K562 (cell line): ENCODE measurements around the gene IL12RB2. TPM values are rescaled to one million over a fixed set of nuclear protein-coding genes. Genes with fewer than 3 reads are reported as not detected.

Experiments used
- ATAC-seq: fragments of 200-7000 bp; cut with Tn5 transposase; 3 replicates; pipeline ENCODE4 v1.9.1; 2020; ENCODE audit warnings: moderate library complexity
- BruUV-seq: library from RNA; stranded (reverse); fragments of 400-500 nt; replicated peaks from 2 replicates; lab custom pipeline; 2021; lab: Mats Ljungman, UMichigan
- CTCF ChIA-PET: fragments of 300-600 bp; formaldehyde crosslinking; extraction: SDS; loops from one replicate; lab custom pipeline; 2021; ENCODE audit warnings: low intra/inter-chr PET ratio; lab: Yijun Ruan, JAX
- POLR2A ChIA-PET: fragments of 300-600, 350-650 bp; sonication (Branson Sonifier 250); formaldehyde crosslinking; extraction: SDS; loops from one replicate; lab custom pipeline; 2021; ENCODE audit warnings: antibody characterized with exemption, inconsistent platforms; lab: Yijun Ruan, JAX
- DNase-seq, 4 experiments: peaks; one replicate each; pipeline versions ENCODE4 v3.0.0 to v3.0.0-alpha.2; 2011 to 2018; ENCODE audit warnings: low spot score in 3 of 4, mixed read lengths in 3 of 4; ENCODE audit errors: extremely low read depth in 1 of 4
- FAIRE-seq: peaks from 2 replicates; lab custom pipeline; 2011; peaks lifted over from hg19 to GRCh38; lab: Jason Lieb, UNC
- H2AFZ ChIP-seq: 2 replicates; pipeline ENCODE4 v1.6.0; 2011; ENCODE audit warnings: low read depth, low read length, control low read depth, inconsistent platforms
- H3K27ac ChIP-seq: fragments of 200-600 bp; 3 replicates; pipeline ENCODE4 v1.8.0; 2011; ENCODE audit warnings: low read depth, mild to moderate bottlenecking, control low read depth, inconsistent platforms, low read length, moderate library complexity, mixed read lengths; ENCODE audit errors: extremely low read depth
- H3K27me3 ChIP-seq, 2 experiments: fragments of 300-600 bp in 1 of 2; 2 replicates in 1 of 2; 3 replicates in 1 of 2; pipeline versions ENCODE4 v1.6.0 to v1.8.0; 2011; ENCODE audit warnings: inconsistent platforms in 2 of 2, low read length in 2 of 2, mild to moderate bottlenecking in 1 of 2, mixed read lengths in 1 of 2, moderate library complexity in 1 of 2; ENCODE audit not compliant: control insufficient read depth in 2 of 2, insufficient read depth in 2 of 2
- H3K36me3 ChIP-seq: fragments of 300-600 bp; 3 replicates; pipeline ENCODE4 v1.8.0; 2011; ENCODE audit warnings: mild to moderate bottlenecking, low read length, inconsistent platforms; ENCODE audit not compliant: control insufficient read depth, insufficient read depth
- H3K4me1 ChIP-seq, 2 experiments: fragments of 200-600 bp in 1 of 2; replicated peaks in 1 of 2; 2 replicates in 1 of 2; 3 replicates in 1 of 2; pipeline versions ENCODE4 v1.5.1 to v1.8.0; 2011; ENCODE audit warnings: inconsistent platforms in 2 of 2, low read length in 2 of 2, mild to moderate bottlenecking in 1 of 2, mixed read lengths in 1 of 2, moderate library complexity in 1 of 2; ENCODE audit not compliant: control insufficient read depth in 2 of 2, insufficient read depth in 2 of 2
- H3K4me2 ChIP-seq: 2 replicates; pipeline ENCODE4 v1.6.1; 2011; ENCODE audit warnings: low read length, control low read depth, inconsistent platforms, mixed read lengths; ENCODE audit not compliant: insufficient read depth
- H3K4me3 ChIP-seq: fragments of 200-600 bp; sonication (generic), shearing (Covaris generic); 2 replicates; pipeline ENCODE4 v1.5.1; 2016; ENCODE audit warnings: control low read depth, inconsistent platforms
- H3K79me2 ChIP-seq: fragments of 200-600 bp; 3 replicates; pipeline ENCODE4 v1.8.0; 2011; ENCODE audit warnings: low read length, inconsistent platforms; ENCODE audit not compliant: control insufficient read depth, insufficient read depth
- H3K9ac ChIP-seq, 2 experiments: 2 replicates each; pipeline versions ENCODE4 v1.6.0 to v1.6.1; 2011; ENCODE audit warnings: low read depth in 2 of 2, low read length in 2 of 2, control low read depth in 1 of 2, inconsistent platforms in 1 of 2, mild to moderate bottlenecking in 1 of 2, mixed read lengths in 1 of 2; ENCODE audit not compliant: insufficient read depth in 1 of 2
- H3K9me1 ChIP-seq: one replicate; pipeline ENCODE4 v1.6.0; 2011; ENCODE audit warnings: inconsistent platforms, mild to moderate bottlenecking, low read length, moderate library complexity; ENCODE audit not compliant: control insufficient read depth, insufficient read depth
- H3K9me3 ChIP-seq: replicated peaks from 2 replicates; pipeline ENCODE4 v1.5.1; 2011; ENCODE audit warnings: low read depth, low read length, inconsistent platforms; ENCODE audit not compliant: control insufficient read depth, insufficient read depth
- H4K20me1 ChIP-seq: replicated peaks from 2 replicates; pipeline ENCODE4 v1.6.1; 2011; ENCODE audit warnings: low read length, inconsistent platforms, mixed read lengths; ENCODE audit not compliant: control insufficient read depth, insufficient read depth
- ATF6 ChIP-seq: sonication (generic); formaldehyde crosslinking; IDR thresholded peaks from 2 replicates; pipeline ENCODE4 v1.4.0; 2020; ENCODE audit warnings: mild to moderate bottlenecking, missing genetic modification reagents
- CBX2 ChIP-seq: fragments of 200-600 bp; sonication (generic); IDR thresholded peaks from one replicate; pipeline ENCODE4 v1.6.1; 2012; ENCODE audit warnings: mild to moderate bottlenecking, low read length, inconsistent platforms; ENCODE audit not compliant: insufficient read depth, poor library complexity, severe bottlenecking
- CTCFL ChIP-seq: IDR thresholded peaks from 2 replicates; pipeline ENCODE4 v1.6.1; 2011; ENCODE audit warnings: borderline replicate concordance, low read depth, mild to moderate bottlenecking, moderate library complexity, low read length; ENCODE audit not compliant: insufficient read depth, poor library complexity, severe bottlenecking
- DMBX1 ChIP-seq: fragments of 250-450 bp; sonication (Bioruptor Pico); IDR thresholded peaks from 2 replicates; pipeline ENCODE4 v1.8.0; 2022; ENCODE audit warnings: inconsistent platforms, mild to moderate bottlenecking, moderate library complexity, borderline replicate concordance
- ETV1 ChIP-seq: fragments of 450-650 bp; conservative IDR thresholded peaks from 2 replicates; pipeline ENCODE4 v1.6.1; 2016; ENCODE audit warnings: missing genetic modification characterization, control low read depth, low read depth, missing compliant biosample characterization
- GTF2F1 ChIP-seq: IDR thresholded peaks from 2 replicates; pipeline ENCODE4 v1.6.1; 2011; ENCODE audit warnings: low read depth, low read length, improper control_type of control experiment
- PCBP2 ChIP-seq: fragments of 200-400 bp; formaldehyde crosslinking; IDR thresholded peaks from 2 replicates; pipeline ENCODE4 v1.6.1; 2018; ENCODE audit warnings: low read length, low read depth, mild to moderate bottlenecking, moderate library complexity; ENCODE audit not compliant: poor library complexity, severe bottlenecking
- PRMT5 ChIP-seq: sonication (generic); formaldehyde crosslinking; IDR thresholded peaks from 2 replicates; pipeline ENCODE4 v1.5.0; 2020; ENCODE audit warnings: missing genetic modification reagents
- RB1 ChIP-seq: fragments of 450-650 bp; IDR thresholded peaks from 2 replicates; pipeline ENCODE4 v1.6.1; 2017; ENCODE audit warnings: low read depth, mild to moderate bottlenecking
- ZNF311 ChIP-seq: fragments of 250-450 bp; sonication (Bioruptor Pico); IDR thresholded peaks from 2 replicates; pipeline ENCODE4 v1.4.0; 2020; ENCODE audit warnings: mild to moderate bottlenecking, moderate library complexity
- ZNF589 ChIP-seq: fragments of 200-800 bp; sonication (Bioruptor generic); IDR thresholded peaks from 2 replicates; pipeline ENCODE4 v1.6.1; 2016; ENCODE audit warnings: low read depth, missing genetic modification characterization, missing compliant biosample characterization
- WGBS: fragments of 100-300 bp; shearing (Covaris generic); methylation state at CpG from one replicate; pipeline ENCODE4 v1.1.6; 2016; ENCODE audit warnings: low coverage, mixed read lengths; ENCODE audit not compliant: insufficient coverage; ENCODE audit errors: missing lambda C conversion rate; 5-methylcytosine and 5-hydroxymethylcytosine counted together
- in situ Hi-C: fragments of 300-500 bp; cut with MboI; formaldehyde crosslinking; loops from 4 replicates; pipeline ENCODE4 v1.15.0; 2018; ENCODE audit warnings: inconsistent platforms, mixed read lengths
- intact Hi-C: fragments of 100-400 bp; cut with micrococcal nuclease; formaldehyde crosslinking; loops from 2 replicates; pipeline ENCODE4 v1.14.2; 2022
- polyA plus RNA-seq, 8 experiments: library from polyadenylated mRNA; depleted of rRNA in 4 of 8; stranded (reverse) in 5 of 8; unstranded in 3 of 8; fragments of >200 nt; fragmentation: Nextera tagmentation in 2 of 8; fragmentation: Illumina TruSeq in 1 of 8; extraction: Ambion mirVana in 2 of 8; extraction: Trizol in 1 of 8; gene quantifications; 2 replicates each; pipeline versions ENCODE4 v1.2.1 to v1.2.3, GENCODE V29; 2011 to 2014; ENCODE audit warnings: inconsistent platforms in 1 of 8, missing spikeins in 1 of 8
- total RNA-seq, 7 experiments: library from RNA; depleted of rRNA in 6 of 7; stranded (reverse); fragments of >200 nt in 6 of 7; fragmentation: Illumina TruSeq in 2 of 7; extraction: Trizol in 2 of 7; gene quantifications; 2 replicates each; pipeline versions ENCODE4 v1.2.1 to v1.2.3, GENCODE V29; 2011 to 2021; ENCODE audit warnings: low replicate concordance in 1 of 7
- TF ChIP-seq, protein P1 (sequence below): fragments of 450-650 bp; IDR thresholded peaks from 2 replicates; pipeline ENCODE4 v1.6.1; 2016; ENCODE audit warnings: low read depth, mild to moderate bottlenecking, moderate library complexity
- TF ChIP-seq, protein P2 (sequence below), 2 experiments: fragments of 150-350 bp in 1 of 2; IDR thresholded peaks; 2 replicates each; pipeline ENCODE4 v1.6.1; 2012 to 2016; ENCODE audit warnings: low read depth in 2 of 2, low read length in 2 of 2, mild to moderate bottlenecking in 1 of 2, moderate library complexity in 1 of 2

IL12RB2 gene
- total and polyA plus RNA-seq, 9 of the 15 experiments (the other 6 are each of a cell fraction or from before 2014, with no cell fraction given), result 0.39 to 3.3 (median 1.9) TPM

GRCh38 chr1:67335411-67335810 is 27.7 kb downstream of the IL12RB2 start:
- FAIRE-seq, result no peak
- no TSS peak for BruUV-seq
- H3K9ac ChIP-seq, result no peak overlapping the region
- POLR2A ChIA-PET, result no interaction called here
- no peaks in the 10 kb centered on the region for H3K36me3 ChIP-seq
- no peaks in the 10 kb centered on the region for H4K20me1 ChIP-seq
- DNase-seq, result no peak
- intact Hi-C loops, result no loop called here
- WGBS, result 11% methylated on average over 1 of the region's 1 CpG
- H3K4me1 ChIP-seq, result peaks cover 0 to 5% of the 10 kb centered on the region in 2 experiments; a peak in 2 of 5 replicates
- TF ChIP-seq GTF2F1 (no peak), PRMT5 (CRISPR knock-in tag) (no peak), ZNF589 (CRISPR knock-in tag) (no peak), CBX2 (no peak), ETV1 (tag) (no peak), RB1 (no peak), PCBP2 (no peak), CTCFL (no peak), ATF6 (no peak), DMBX1 (no peak), ZNF311 (CRISPR knock-in tag) (no peak)
- TF ChIP-seq, protein P1, sequence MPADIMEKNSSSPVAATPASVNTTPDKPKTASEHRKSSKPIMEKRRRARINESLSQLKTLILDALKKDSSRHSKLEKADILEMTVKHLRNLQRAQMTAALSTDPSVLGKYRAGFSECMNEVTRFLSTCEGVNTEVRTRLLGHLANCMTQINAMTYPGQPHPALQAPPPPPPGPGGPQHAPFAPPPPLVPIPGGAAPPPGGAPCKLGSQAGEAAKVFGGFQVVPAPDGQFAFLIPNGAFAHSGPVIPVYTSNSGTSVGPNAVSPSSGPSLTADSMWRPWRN, result no peak
- TF ChIP-seq, protein P2, sequence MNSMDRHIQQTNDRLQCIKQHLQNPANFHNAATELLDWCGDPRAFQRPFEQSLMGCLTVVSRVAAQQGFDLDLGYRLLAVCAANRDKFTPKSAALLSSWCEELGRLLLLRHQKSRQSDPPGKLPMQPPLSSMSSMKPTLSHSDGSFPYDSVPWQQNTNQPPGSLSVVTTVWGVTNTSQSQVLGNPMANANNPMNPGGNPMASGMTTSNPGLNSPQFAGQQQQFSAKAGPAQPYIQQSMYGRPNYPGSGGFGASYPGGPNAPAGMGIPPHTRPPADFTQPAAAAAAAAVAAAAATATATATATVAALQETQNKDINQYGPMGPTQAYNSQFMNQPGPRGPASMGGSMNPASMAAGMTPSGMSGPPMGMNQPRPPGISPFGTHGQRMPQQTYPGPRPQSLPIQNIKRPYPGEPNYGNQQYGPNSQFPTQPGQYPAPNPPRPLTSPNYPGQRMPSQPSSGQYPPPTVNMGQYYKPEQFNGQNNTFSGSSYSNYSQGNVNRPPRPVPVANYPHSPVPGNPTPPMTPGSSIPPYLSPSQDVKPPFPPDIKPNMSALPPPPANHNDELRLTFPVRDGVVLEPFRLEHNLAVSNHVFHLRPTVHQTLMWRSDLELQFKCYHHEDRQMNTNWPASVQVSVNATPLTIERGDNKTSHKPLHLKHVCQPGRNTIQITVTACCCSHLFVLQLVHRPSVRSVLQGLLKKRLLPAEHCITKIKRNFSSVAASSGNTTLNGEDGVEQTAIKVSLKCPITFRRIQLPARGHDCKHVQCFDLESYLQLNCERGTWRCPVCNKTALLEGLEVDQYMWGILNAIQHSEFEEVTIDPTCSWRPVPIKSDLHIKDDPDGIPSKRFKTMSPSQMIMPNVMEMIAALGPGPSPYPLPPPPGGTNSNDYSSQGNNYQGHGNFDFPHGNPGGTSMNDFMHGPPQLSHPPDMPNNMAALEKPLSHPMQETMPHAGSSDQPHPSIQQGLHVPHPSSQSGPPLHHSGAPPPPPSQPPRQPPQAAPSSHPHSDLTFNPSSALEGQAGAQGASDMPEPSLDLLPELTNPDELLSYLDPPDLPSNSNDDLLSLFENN (IDR thresholded peaks at IDR 0.05; ENCODE audit: low read depth in 2 of 2, low read length in 2 of 2), result no peak
- TF ChIP-seq, all 486 proteins: peak for 0
- no peak overlapping the region for H3K4me2 ChIP-seq
- no peaks in the 10 kb centered on the region for H3K27me3 ChIP-seq
- no peaks in the 10 kb centered on the region for H3K79me2 ChIP-seq
- H3K9me1 ChIP-seq, result no peaks in the 10 kb centered on the region
- ATAC-seq, result no peak
- H3K27ac ChIP-seq, result no peak overlapping the region
- CTCF ChIA-PET, result no interaction called here
- H3K4me3 ChIP-seq, result no peak overlapping the region
- H2AFZ ChIP-seq, result no peak overlapping the region
- in situ Hi-C loops, result no loop called here
- no peaks in the 10 kb centered on the region for H3K9me3 ChIP-seq
